Sigmoid colon (tissue), 7 donors: Measurements from ENCODE around the gene DCLK2. TPM values are rescaled to one million over a fixed set of nuclear protein-coding genes. Genes with fewer than 3 reads are reported as not detected.

ENCODE experiments used
- DNase-seq: peaks from one replicate; pipeline ENCODE4 v3.0.0-alpha.2; 2019
- H3K27ac ChIP-seq, 4 donors: fragments of 200-600 bp; sonication (generic); one replicate each; pipeline ENCODE4 v1.5.1; 2016 to 2019; ENCODE audit warnings: mild to moderate bottlenecking in 1 of 4
- H3K27me3 ChIP-seq, 3 donors: fragments of 200-600 bp; sonication (generic); one replicate each; pipeline ENCODE4 v1.5.1; 2019; ENCODE audit warnings: mild to moderate bottlenecking in 1 of 3
- H3K36me3 ChIP-seq, 4 donors: fragments of 200-600 bp; sonication (generic); one replicate each; pipeline ENCODE4 v1.5.1; 2016 to 2019
- H3K4me1 ChIP-seq, 4 donors: fragments of 200-600 bp; sonication (generic); one replicate each; pipeline ENCODE4 v1.5.1; 2017 to 2019
- H3K4me3 ChIP-seq, 4 donors: fragments of 200-600 bp; sonication (generic); one replicate each; pipeline ENCODE4 v1.5.1; 2017 to 2019; ENCODE audit warnings: mild to moderate bottlenecking in 2 of 4, moderate library complexity in 1 of 4
- H3K9me3 ChIP-seq, 4 donors: fragments of 200-600 bp in 3 of 4; sonication (generic) in 3 of 4; one replicate each; pipeline versions ENCODE4 v1.5.1 to v1.6.1; 2013 to 2019
- EP300 ChIP-seq, 4 donors: sonication (generic); formaldehyde crosslinking; IDR thresholded peaks; one replicate each; pipeline ENCODE4 v1.6.1; 2017; ENCODE audit warnings: antibody characterized with exemption in 4 of 4
- POLR2A ChIP-seq, 2 donors: fragments of 450-650 bp; IDR thresholded peaks; one replicate each; pipeline ENCODE4 v1.6.1; 2016; ENCODE audit warnings: antibody characterized with exemption in 2 of 2, mild to moderate bottlenecking in 2 of 2, moderate library complexity in 2 of 2
- POLR2AphosphoS5 ChIP-seq, 4 donors: sonication (generic); formaldehyde crosslinking; IDR thresholded peaks; one replicate each; pipeline ENCODE4 v1.6.1; 2017; ENCODE audit warnings: antibody characterized with exemption in 4 of 4
- WGBS, 2 donors: extraction: QIAGEN DNeasy Blood & Tissue Kit; methylation state at CpG; one replicate each; pipeline ENCODE4 v1.1.7; 2013; 5-methylcytosine and 5-hydroxymethylcytosine counted together
- intact Hi-C: fragments of 100-400 bp; cut with DNase I; formaldehyde crosslinking; loops from one replicate; pipeline ENCODE4 v1.15.1; 2023
- polyA plus RNA-seq, 3 donors: library from polyadenylated mRNA; stranded (reverse); fragments of 200-250 nt; gene quantifications; one replicate each; pipeline ENCODE4 v1.2.3, GENCODE V29; 2013
- total RNA-seq, 4 donors: library from RNA; depleted of rRNA; stranded (reverse); fragments of >200 nt; gene quantifications; one replicate each; pipeline ENCODE4 v1.1.0, GENCODE V29; 2016
- TF ChIP-seq, protein P1 (sequence below), 4 experiments: fragments of 450-650 bp in 3 of 4; fragments of 200-600 bp in 1 of 4; IDR thresholded peaks; one replicate each; pipeline ENCODE4 v1.5.1; 2016 to 2019; ENCODE audit warnings: antibody characterized with exemption in 4 of 4, mild to moderate bottlenecking in 3 of 4, moderate library complexity in 2 of 4
- donor health status: healthy with polysubstance abuse.
- donor health status: Bipolar disorder and iron deficiency.
- donor health status: healthy.

Gene DCLK2
- total and polyA plus RNA-seq, 7 donors, result 0.69 to 30.7 (median 9.4) TPM

DNA sequence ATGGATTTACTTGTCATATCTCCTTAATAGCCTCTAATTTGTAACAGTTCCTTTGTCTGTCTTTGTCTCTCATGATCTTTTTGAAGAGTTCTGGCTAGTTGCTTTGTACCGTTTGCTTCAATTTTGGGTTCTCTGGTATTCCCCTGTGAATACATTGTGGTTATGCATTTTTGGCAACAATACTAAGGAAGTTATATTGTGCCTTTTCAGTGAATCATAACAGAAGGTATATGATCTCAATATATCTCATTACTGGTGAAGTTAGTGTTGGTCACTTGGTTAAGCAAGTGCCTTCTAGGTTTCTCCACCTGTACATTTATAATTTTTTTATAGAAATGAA is 48.6 kb downstream of the DCLK2 start:
- Histone ChIP-seq H3K36me3 (no peaks in the 10 kb centered on the region), H3K27me3 (no peaks in the 10 kb centered on the region), H3K4me3 (no peak overlapping the region), H3K4me1 (peaks cover 1 to 58% (median 29%) of the 10 kb centered on the region in 4 donors), H3K9me3 (peaks cover 0 to 2% (median under 1%) of the 10 kb centered on the region in 4 donors), H3K27ac (peak overlapping the region in 2 of 4 donors; percentile 46 to 50)
- no peak for DNase-seq
- 49 to 71% methylated on average over 1 of the region's 1 CpG for WGBS, 2 donors
- TF ChIP-seq, protein P1, sequence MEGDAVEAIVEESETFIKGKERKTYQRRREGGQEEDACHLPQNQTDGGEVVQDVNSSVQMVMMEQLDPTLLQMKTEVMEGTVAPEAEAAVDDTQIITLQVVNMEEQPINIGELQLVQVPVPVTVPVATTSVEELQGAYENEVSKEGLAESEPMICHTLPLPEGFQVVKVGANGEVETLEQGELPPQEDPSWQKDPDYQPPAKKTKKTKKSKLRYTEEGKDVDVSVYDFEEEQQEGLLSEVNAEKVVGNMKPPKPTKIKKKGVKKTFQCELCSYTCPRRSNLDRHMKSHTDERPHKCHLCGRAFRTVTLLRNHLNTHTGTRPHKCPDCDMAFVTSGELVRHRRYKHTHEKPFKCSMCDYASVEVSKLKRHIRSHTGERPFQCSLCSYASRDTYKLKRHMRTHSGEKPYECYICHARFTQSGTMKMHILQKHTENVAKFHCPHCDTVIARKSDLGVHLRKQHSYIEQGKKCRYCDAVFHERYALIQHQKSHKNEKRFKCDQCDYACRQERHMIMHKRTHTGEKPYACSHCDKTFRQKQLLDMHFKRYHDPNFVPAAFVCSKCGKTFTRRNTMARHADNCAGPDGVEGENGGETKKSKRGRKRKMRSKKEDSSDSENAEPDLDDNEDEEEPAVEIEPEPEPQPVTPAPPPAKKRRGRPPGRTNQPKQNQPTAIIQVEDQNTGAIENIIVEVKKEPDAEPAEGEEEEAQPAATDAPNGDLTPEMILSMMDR (IDR thresholded peaks at IDR 0.05), result no peak
- TF ChIP-seq POLR2AphosphoS5 (IDR thresholded peaks at IDR 0.05) (no peak), EP300 (IDR thresholded peaks at IDR 0.05) (no peak), POLR2A (IDR thresholded peaks at IDR 0.05) (no peak)
- intact Hi-C loops, result no loop called here

DNA sequence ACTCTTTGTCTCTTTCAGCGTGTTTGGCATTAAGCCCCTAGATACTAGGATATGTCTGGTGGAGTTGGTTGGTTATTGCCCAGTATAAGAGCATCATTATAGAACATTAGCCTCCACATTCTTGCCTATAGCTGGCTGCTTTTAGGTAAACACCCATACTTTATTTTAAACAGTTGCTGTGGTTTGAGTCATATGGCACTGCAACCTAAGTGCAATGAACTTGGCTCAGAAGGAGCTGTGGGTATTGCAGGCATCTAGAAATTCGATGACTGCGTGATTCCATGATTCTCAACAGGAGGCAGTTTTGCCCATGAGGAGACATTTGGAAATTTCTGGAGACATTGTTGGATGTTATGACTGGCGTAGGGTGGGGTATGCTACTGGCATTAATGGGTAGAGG is 49.5 kb downstream of the DCLK2 start:
- WGBS, 2 donors, result 95 to 96% methylated on average over 4 of the region's 4 CpGs
- Histone ChIP-seq H3K4me3 (no peak overlapping the region), H3K9me3 (no peaks in the 10 kb centered on the region)

DNA sequence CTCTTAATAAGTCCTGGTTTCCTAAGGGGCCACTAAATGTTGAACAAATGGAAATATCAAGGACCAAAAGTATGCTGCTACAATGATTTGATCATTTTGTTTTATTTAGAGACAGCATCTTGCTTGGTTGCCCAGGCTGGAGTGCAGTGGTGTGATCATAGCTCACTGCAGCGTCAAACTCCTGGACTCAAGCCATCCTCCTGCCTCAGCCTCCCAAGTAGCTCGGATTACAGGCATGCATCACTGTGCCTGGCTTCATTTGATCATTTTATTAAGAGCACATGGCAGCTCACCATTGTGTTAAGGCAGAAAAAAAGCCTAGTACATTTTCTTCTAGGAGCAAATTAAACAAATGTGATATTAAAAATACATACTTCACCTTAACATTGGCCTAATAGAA is 52.7 kb downstream of the DCLK2 start:
- DNase-seq, result peak; percentile 74
- Histone ChIP-seq H3K4me3 (no peak overlapping the region), H3K27ac (peak overlapping the region in 3 of 4 donors; percentile 36 to 61 (median 51)), H3K9me3 (no peaks in the 10 kb centered on the region), H3K27me3 (no peaks in the 10 kb centered on the region), H3K36me3 (no peaks in the 10 kb centered on the region), H3K4me1 (peaks cover 1 to 43% (median 24%) of the 10 kb centered on the region in 4 donors)
- TF ChIP-seq EP300 (IDR thresholded peaks at IDR 0.05), result peak in 1 of 4 donors; percentile 31
- peak in 2 of 4 donors; percentile 42 to 46 for TF ChIP-seq POLR2AphosphoS5 (IDR thresholded peaks at IDR 0.05)
- no peak for TF ChIP-seq POLR2A (IDR thresholded peaks at IDR 0.05)
- TF ChIP-seq, protein P1 (IDR thresholded peaks at IDR 0.05), result no peak
- 80 to 93% methylated on average over 2 of the region's 2 CpGs for WGBS, 2 donors
- intact Hi-C loops, result no loop called here

More for the DNA sequence above, 49.5 kb downstream of the DCLK2 start:
- Histone ChIP-seq H3K27me3 (no peaks in the 10 kb centered on the region), H3K4me1 (peaks cover 1 to 62% (median 29%) of the 10 kb centered on the region in 4 donors), H3K27ac (no peak overlapping the region), H3K36me3 (no peaks in the 10 kb centered on the region)
- intact Hi-C loops, result no loop called here
- TF ChIP-seq EP300 (IDR thresholded peaks at IDR 0.05) (no peak), POLR2AphosphoS5 (IDR thresholded peaks at IDR 0.05) (no peak), POLR2A (IDR thresholded peaks at IDR 0.05) (no peak)
- TF ChIP-seq, protein P1 (IDR thresholded peaks at IDR 0.05), result no peak
- DNase-seq, result no peak

DNA sequence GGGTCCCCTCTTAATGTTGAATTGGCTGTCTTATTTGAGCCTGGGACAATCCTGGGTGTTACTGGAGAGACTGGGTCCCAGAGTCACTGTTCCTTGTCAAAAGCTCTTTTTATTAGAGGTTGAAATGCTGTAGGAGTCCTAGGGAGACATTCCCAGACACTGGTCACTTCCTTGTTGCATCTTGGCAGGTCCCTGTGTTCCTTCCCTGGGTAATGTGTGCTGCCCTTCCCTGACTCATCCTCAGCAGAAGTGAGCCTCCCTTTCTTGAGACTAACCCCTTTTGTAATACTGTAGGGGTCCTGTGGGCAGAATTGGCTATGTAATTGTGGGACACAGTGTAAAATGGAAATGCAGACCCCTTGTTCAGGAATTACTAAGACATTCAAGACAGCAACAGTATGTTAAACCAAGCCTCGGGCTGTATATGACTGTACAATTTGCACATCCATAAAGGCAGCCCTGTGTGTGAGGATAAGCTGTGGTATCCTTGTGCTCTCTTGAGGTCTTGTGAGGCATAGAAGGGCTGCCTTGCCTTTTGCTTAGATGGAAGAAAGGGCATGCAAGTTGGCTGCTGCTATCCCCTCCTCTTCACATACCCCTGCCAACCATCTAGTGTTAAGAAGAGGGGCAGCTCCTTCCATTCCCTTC is 53.5 kb downstream of the DCLK2 start:
- H3K4me1 ChIP-seq, result peaks cover 1 to 35% (median 17%) of the 10 kb centered on the region in 4 donors
- H3K36me3 ChIP-seq, result no peaks in the 10 kb centered on the region
- no peak for DNase-seq
- peak overlapping the region in 2 of 4 donors; percentile 36 to 61 for H3K27ac ChIP-seq
- no peaks in the 10 kb centered on the region for H3K9me3 ChIP-seq
- TF ChIP-seq, protein P1 (IDR thresholded peaks at IDR 0.05), result no peak
- no peak for TF ChIP-seq POLR2AphosphoS5 (IDR thresholded peaks at IDR 0.05)
- TF ChIP-seq POLR2A (IDR thresholded peaks at IDR 0.05), result no peak
- TF ChIP-seq EP300 (IDR thresholded peaks at IDR 0.05), result no peak
- no peaks in the 10 kb centered on the region for H3K27me3 ChIP-seq
- WGBS, 2 donors, result 87 to 96% methylated on average over 1 of the region's 1 CpG
- H3K4me3 ChIP-seq, result no peak overlapping the region
- intact Hi-C loops, result no loop called here

DNA sequence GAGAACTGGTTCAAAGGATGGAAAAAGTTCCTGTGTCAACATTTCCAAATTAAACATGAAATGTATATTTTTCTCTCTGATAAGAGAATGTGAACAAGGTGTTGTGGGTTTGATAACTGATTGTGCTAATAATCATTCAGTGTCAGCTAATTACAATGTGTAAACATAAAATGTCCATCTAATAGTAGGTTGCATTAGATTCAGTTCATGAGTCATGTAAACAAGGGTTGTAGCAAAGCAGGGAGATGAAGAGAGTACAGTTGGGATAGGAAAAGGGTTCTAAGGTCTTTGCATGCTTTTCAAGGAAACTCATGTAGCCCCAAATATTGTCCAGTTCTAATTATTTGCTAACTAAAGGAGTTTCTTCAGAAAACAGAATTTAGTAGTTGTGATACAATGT is 55.4 kb downstream of the DCLK2 start:
- TF ChIP-seq POLR2AphosphoS5 (IDR thresholded peaks at IDR 0.05) (no peak), POLR2A (IDR thresholded peaks at IDR 0.05) (no peak), EP300 (IDR thresholded peaks at IDR 0.05) (no peak)
- TF ChIP-seq, protein P1 (IDR thresholded peaks at IDR 0.05), result no peak
- intact Hi-C loops, result no loop called here
- DNase-seq, result no peak
- Histone ChIP-seq H3K9me3 (no peaks in the 10 kb centered on the region), H3K4me3 (no peak overlapping the region), H3K4me1 (peaks cover 1 to 38% (median 15%) of the 10 kb centered on the region in 4 donors), H3K27ac (no peak overlapping the region), H3K27me3 (no peaks in the 10 kb centered on the region), H3K36me3 (no peaks in the 10 kb centered on the region)
